ENCODE measurements around the gene VAV2.

VAV2 gene

GRCh38 chr9:133893191-133893994, 98.7 kb downstream of the VAV2 start:
- no peak for ATAC-seq
- TF ChIP-seq TCF4 (CRISPR knock-in tag; IDR thresholded peaks at IDR 0.05; ENCODE audit: borderline replicate concordance) (no peak), PATZ1 (CRISPR knock-in tag; IDR thresholded peaks at IDR 0.05; ENCODE audit: borderline replicate concordance) (no peak), ESRRG (CRISPR knock-in tag; IDR thresholded peaks at IDR 0.05) (no peak), PPARA (CRISPR knock-in tag; IDR thresholded peaks at IDR 0.05; ENCODE audit: borderline replicate concordance) (no peak), ZC3H10 (CRISPR knock-in tag; IDR thresholded peaks at IDR 0.05) (no peak), ZNF70 (CRISPR knock-in tag; IDR thresholded peaks at IDR 0.05) (no peak), ZNF565 (CRISPR knock-in tag; conservative IDR thresholded peaks at IDR 0.05; ENCODE audit: low read depth) (no peak), OSR1 (CRISPR knock-in tag; IDR thresholded peaks at IDR 0.05) (no peak), ISL1 (CRISPR knock-in tag; IDR thresholded peaks at IDR 0.05) (no peak), ZFP30 (CRISPR knock-in tag; IDR thresholded peaks at IDR 0.05) (no peak)
- TF ChIP-seq, protein P1, sequence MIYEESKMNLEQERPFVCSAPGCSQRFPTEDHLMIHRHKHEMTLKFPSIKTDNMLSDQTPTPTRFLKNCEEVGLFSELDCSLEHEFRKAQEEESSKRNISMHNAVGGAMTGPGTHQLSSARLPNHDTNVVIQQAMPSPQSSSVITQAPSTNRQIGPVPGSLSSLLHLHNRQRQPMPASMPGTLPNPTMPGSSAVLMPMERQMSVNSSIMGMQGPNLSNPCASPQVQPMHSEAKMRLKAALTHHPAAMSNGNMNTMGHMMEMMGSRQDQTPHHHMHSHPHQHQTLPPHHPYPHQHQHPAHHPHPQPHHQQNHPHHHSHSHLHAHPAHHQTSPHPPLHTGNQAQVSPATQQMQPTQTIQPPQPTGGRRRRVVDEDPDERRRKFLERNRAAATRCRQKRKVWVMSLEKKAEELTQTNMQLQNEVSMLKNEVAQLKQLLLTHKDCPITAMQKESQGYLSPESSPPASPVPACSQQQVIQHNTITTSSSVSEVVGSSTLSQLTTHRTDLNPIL (CRISPR knock-in tag; IDR thresholded peaks at IDR 0.05; ENCODE audit: low read depth) = no peak
- TF ChIP-seq, protein P2, sequence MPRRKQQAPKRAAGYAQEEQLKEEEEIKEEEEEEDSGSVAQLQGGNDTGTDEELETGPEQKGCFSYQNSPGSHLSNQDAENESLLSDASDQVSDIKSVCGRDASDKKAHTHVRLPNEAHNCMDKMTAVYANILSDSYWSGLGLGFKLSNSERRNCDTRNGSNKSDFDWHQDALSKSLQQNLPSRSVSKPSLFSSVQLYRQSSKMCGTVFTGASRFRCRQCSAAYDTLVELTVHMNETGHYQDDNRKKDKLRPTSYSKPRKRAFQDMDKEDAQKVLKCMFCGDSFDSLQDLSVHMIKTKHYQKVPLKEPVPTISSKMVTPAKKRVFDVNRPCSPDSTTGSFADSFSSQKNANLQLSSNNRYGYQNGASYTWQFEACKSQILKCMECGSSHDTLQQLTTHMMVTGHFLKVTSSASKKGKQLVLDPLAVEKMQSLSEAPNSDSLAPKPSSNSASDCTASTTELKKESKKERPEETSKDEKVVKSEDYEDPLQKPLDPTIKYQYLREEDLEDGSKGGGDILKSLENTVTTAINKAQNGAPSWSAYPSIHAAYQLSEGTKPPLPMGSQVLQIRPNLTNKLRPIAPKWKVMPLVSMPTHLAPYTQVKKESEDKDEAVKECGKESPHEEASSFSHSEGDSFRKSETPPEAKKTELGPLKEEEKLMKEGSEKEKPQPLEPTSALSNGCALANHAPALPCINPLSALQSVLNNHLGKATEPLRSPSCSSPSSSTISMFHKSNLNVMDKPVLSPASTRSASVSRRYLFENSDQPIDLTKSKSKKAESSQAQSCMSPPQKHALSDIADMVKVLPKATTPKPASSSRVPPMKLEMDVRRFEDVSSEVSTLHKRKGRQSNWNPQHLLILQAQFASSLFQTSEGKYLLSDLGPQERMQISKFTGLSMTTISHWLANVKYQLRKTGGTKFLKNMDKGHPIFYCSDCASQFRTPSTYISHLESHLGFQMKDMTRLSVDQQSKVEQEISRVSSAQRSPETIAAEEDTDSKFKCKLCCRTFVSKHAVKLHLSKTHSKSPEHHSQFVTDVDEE (CRISPR knock-in tag; IDR thresholded peaks at IDR 0.05) = no peak

DNA sequence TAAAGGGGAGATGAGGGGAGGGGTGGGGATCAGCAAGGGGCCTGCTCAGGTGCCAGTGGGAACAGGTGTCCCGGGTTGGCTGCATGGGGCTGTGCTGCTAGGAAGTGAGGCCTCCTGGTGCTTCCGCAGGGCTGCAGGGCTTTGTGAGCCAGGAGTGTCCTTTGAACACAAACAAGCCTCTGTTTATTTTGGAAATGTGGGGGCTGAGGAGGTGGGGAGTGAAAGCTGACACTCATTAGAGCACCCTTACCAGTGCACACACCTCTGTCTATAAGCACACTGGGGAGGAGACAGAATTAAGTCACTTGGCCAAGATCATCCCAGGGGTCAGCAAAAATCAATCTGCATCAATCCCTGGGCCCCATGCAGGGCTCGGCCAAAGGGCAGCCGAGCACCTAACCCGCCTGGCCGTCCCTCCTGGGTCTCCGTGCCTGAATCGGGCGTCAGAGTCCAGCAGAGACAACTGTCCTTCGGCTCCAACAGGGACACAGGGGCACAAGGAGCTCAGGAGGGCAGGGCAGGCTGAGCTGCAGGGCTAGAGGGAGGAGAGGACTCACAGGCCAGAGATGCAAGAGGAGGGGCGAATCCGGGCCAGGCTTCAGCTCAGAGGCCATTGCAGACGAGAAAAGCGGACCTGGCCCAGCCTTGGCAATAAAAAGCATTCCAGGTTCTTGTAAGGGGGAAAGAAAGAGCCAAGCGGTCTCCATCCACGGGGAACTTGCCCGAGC, 99.8 kb downstream of the VAV2 start:
- no peak for ATAC-seq
- no peak for TF ChIP-seq ZNF70 (CRISPR knock-in tag; IDR thresholded peaks at IDR 0.05)
- TF ChIP-seq ESRRG (CRISPR knock-in tag; IDR thresholded peaks at IDR 0.05) = no peak
- TF ChIP-seq ZFP30 (CRISPR knock-in tag; IDR thresholded peaks at IDR 0.05) = no peak
- no peak for TF ChIP-seq ZNF8 (CRISPR knock-in tag; IDR thresholded peaks at IDR 0.05)
- TF ChIP-seq, protein P2 (CRISPR knock-in tag; IDR thresholded peaks at IDR 0.05) = no peak
- no peak for TF ChIP-seq ISL1 (CRISPR knock-in tag; IDR thresholded peaks at IDR 0.05)
- TF ChIP-seq GLIS3 (CRISPR knock-in tag; IDR thresholded peaks at IDR 0.05) = no peak
- TF ChIP-seq OSR1 (CRISPR knock-in tag; IDR thresholded peaks at IDR 0.05) = no peak
- TF ChIP-seq ZNF565 (CRISPR knock-in tag; conservative IDR thresholded peaks at IDR 0.05; ENCODE audit: low read depth) = no peak
- no peak for TF ChIP-seq TOX (CRISPR knock-in tag; IDR thresholded peaks at IDR 0.05; ENCODE audit: borderline replicate concordance)
- TF ChIP-seq BACH2 (CRISPR knock-in tag; IDR thresholded peaks at IDR 0.05; ENCODE audit: borderline replicate concordance) = no peak
- no peak for TF ChIP-seq POU6F1 (CRISPR knock-in tag; IDR thresholded peaks at IDR 0.05; ENCODE audit: borderline replicate concordance, low read depth)
- no peak for TF ChIP-seq ZC3H10 (CRISPR knock-in tag; IDR thresholded peaks at IDR 0.05)
